Gastroesophageal sphincter (tissue), 4 donors: ENCODE results near the gene FOXJ3. TPM values are rescaled to one million over a fixed set of nuclear protein-coding genes. Genes with fewer than 3 reads are reported as not detected.

ENCODE experiments used
- ATAC-seq: fragments of 150-250 bp; one replicate; pipeline ENCODE4 v1.9.1; 2016; ENCODE audit warnings: mild to moderate bottlenecking, moderate library complexity
- H3K27ac ChIP-seq, 4 donors: fragments of 200-600 bp; sonication (generic) in 3 of 4; 1 replicate in 3 of 4; 2 replicates in 1 of 4; pipeline ENCODE4 v1.5.1; 2016 to 2019
- H3K27me3 ChIP-seq: fragments of 200-600 bp; sonication (generic); one replicate; pipeline ENCODE4 v1.5.1; 2019
- H3K36me3 ChIP-seq, 2 donors: fragments of 200-600 bp; sonication (generic); one replicate each; pipeline ENCODE4 v1.5.1; 2019; ENCODE audit warnings: control low read depth in 1 of 2
- H3K4me1 ChIP-seq, 3 donors: fragments of 200-600 bp; sonication (generic); 1 replicate in 2 of 3; 2 replicates in 1 of 3; pipeline ENCODE4 v1.5.1; 2016 to 2019; ENCODE audit warnings: control low read depth in 2 of 3
- H3K4me3 ChIP-seq, 2 donors: fragments of 200-600 bp; sonication (generic); one replicate each; pipeline ENCODE4 v1.5.1; 2019; ENCODE audit warnings: mild to moderate bottlenecking in 1 of 2, moderate library complexity in 1 of 2
- H3K9me3 ChIP-seq, 3 donors: fragments of 200-600 bp; sonication (generic); one replicate each; pipeline ENCODE4 v1.5.1; 2017 to 2019; ENCODE audit warnings: control low read depth in 2 of 3
- EP300 ChIP-seq: sonication (generic); formaldehyde crosslinking; IDR thresholded peaks from one replicate; pipeline ENCODE4 v1.6.1; 2017; ENCODE audit warnings: antibody characterized with exemption, mild to moderate bottlenecking
- POLR2A ChIP-seq, 2 donors: fragments of 450-650 bp; IDR thresholded peaks; one replicate each; pipeline ENCODE4 v1.6.1; 2017; ENCODE audit warnings: antibody characterized with exemption in 2 of 2, mild to moderate bottlenecking in 2 of 2, moderate library complexity in 1 of 2
- POLR2AphosphoS5 ChIP-seq: sonication (generic); formaldehyde crosslinking; IDR thresholded peaks from one replicate; pipeline ENCODE4 v1.6.1; 2017; ENCODE audit warnings: antibody characterized with exemption
- WGBS, 2 donors: methylation state at CpG; one replicate each; pipeline ENCODE4 v1.1.5; 2018; ENCODE audit warnings: low coverage in 1 of 2; 5-methylcytosine and 5-hydroxymethylcytosine counted together
- total RNA-seq, 4 donors: library from RNA; depleted of rRNA; stranded (reverse); fragments of >200 nt; gene quantifications; one replicate each; pipeline ENCODE4 v1.1.0, GENCODE V29; 2016
- TF ChIP-seq, protein P1 (sequence below), 4 experiments: fragments of 200-600 bp in 2 of 4; fragments of 450-650 bp in 2 of 4; sonication (generic) in 1 of 4; IDR thresholded peaks; one replicate each; pipeline ENCODE4 v1.5.1; 2017 to 2019; ENCODE audit warnings: antibody characterized with exemption in 4 of 4, mild to moderate bottlenecking in 2 of 4, moderate library complexity in 2 of 4

FOXJ3 gene
- total RNA-seq, 4 donors from 2014 or later: 36.3 to 57.1 (median 41.4) TPM

DNA sequence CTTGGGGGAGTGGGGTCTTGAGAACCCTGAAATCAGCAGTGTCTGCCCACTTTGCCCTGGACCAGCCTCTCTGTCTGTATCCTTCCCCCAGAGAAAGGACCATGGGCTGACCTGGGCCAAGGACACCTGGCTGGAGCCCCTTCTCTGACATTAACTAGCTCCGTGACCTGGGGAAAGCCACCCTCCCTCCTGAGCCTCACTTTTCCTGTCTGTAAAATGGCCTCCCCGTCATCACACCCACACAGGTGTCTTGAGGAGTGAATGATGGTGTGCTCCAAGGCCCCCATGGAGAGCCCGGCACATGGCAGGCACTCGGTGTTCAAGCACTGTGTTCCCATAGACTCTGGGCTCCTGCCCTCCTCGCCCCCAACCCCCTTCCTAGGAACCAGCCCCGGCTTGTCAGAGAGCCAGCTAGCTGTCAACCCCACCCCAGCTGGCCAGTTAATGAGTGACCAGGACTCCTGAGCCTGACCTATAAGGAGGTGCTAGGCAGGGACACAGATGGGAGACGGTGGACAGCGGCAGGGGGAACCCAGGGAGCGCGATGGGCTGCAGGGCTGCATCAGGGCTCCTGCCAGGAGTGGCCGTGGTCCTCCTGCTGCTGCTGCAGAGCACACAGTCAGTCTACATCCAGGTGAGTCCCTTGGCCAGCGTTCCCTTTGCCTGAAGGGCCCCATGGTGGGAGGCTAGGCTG, 182.0 kb downstream of the FOXJ3 start, which contains the start of gene GUCA2B:
Gene GUCA2B, plus strand, starts transcription at position 504 of the 694 bp plus-strand sequence. Its CDS starts 41 bp downstream, at position 545.
- no peak within 1 kb of the TSS for H3K27ac ChIP-seq
- peaks cover 30% of the 10 kb centered on the region for H3K27me3 ChIP-seq
- H3K4me1 ChIP-seq: no peaks in the 10 kb centered on the region
- TF ChIP-seq, protein P1, sequence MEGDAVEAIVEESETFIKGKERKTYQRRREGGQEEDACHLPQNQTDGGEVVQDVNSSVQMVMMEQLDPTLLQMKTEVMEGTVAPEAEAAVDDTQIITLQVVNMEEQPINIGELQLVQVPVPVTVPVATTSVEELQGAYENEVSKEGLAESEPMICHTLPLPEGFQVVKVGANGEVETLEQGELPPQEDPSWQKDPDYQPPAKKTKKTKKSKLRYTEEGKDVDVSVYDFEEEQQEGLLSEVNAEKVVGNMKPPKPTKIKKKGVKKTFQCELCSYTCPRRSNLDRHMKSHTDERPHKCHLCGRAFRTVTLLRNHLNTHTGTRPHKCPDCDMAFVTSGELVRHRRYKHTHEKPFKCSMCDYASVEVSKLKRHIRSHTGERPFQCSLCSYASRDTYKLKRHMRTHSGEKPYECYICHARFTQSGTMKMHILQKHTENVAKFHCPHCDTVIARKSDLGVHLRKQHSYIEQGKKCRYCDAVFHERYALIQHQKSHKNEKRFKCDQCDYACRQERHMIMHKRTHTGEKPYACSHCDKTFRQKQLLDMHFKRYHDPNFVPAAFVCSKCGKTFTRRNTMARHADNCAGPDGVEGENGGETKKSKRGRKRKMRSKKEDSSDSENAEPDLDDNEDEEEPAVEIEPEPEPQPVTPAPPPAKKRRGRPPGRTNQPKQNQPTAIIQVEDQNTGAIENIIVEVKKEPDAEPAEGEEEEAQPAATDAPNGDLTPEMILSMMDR (IDR thresholded peaks at IDR 0.05): no peak
- no peak for TF ChIP-seq POLR2A (IDR thresholded peaks at IDR 0.05)
- no peak for TF ChIP-seq POLR2AphosphoS5
- no peak within 1 kb of the TSS for H3K4me3 ChIP-seq
- no peaks in the 10 kb centered on the region for H3K36me3 ChIP-seq
- no peak for ATAC-seq
- no peaks in the 10 kb centered on the region for H3K9me3 ChIP-seq
- WGBS, 2 donors: 74% methylated on average over 4 of the region's 12 CpGs; no CpG with 5 or more reads in 1 of the 2 donors

DNA sequence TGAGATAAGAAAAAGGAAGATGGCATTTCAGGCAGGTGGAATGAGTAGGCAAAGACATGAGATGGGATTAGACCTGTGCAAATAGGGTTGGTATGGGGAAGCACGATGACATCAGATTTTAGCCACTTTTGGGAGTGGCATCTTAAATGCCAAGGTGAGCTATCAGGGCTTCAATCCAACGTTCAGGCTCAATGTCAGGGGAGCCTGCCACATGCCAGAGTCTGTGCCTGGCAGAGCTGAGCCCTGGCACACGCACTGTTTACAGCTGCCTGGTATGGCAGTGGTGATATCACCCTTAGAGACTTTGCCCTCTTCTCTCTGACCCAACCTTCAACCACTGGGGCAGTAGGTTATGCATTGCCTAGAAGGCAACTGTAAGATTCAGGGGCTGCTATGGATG, 182.9 kb downstream of the FOXJ3 start:
- Histone ChIP-seq H3K9me3 (no peaks in the 10 kb centered on the region), H3K27ac (no peak overlapping the region), H3K4me3 (no peak overlapping the region), H3K27me3 (peaks cover 39% of the 10 kb centered on the region), H3K4me1 (no peaks in the 10 kb centered on the region), H3K36me3 (no peaks in the 10 kb centered on the region)
- no peak for ATAC-seq
- TF ChIP-seq POLR2AphosphoS5 (no peak), EP300 (no peak), POLR2A (IDR thresholded peaks at IDR 0.05) (no peak)
- TF ChIP-seq, protein P1 (IDR thresholded peaks at IDR 0.05): no peak
- 73% methylated on average over 3 of the region's 3 CpGs; no CpG with 5 or more reads in 1 of the 2 donors for WGBS, 2 donors

GRCh38 chr1:42150651-42151050, 184.4 kb downstream of the FOXJ3 start:
- Histone ChIP-seq H3K4me1 (no peaks in the 10 kb centered on the region), H3K4me3 (no peak overlapping the region), H3K27ac (no peak overlapping the region), H3K9me3 (no peaks in the 10 kb centered on the region), H3K36me3 (no peaks in the 10 kb centered on the region), H3K27me3 (peaks cover 54% of the 10 kb centered on the region)
- TF ChIP-seq POLR2A (IDR thresholded peaks at IDR 0.05) (no peak), POLR2AphosphoS5 (no peak)
- ATAC-seq: no peak
- 69 to 73% methylated on average over 2 to 3 of the region's 5 CpGs for WGBS, 2 donors

DNA sequence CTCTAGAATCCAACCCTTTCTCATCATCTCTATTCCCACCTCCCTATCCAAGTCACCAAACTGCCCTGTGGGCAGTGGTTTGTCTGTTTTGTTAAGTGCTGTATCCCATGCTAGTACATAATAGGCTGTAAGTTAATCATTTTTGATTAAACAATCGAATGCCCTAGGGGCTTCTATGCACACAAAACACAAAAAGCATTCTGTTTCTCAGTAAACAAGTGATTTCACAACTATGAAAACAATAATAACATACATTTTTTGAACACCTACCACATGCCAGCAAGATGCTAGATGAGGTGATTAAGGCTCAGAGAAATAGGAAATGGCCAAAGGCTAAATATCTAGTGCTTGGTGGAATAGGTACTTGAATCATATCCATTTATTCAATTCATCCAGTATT, 186.9 kb downstream of the FOXJ3 start:
- Histone ChIP-seq H3K4me3 (no peak overlapping the region), H3K4me1 (no peaks in the 10 kb centered on the region), H3K36me3 (no peaks in the 10 kb centered on the region), H3K27ac (no peak overlapping the region), H3K9me3 (no peaks in the 10 kb centered on the region), H3K27me3 (peaks cover 69% of the 10 kb centered on the region)
- TF ChIP-seq POLR2AphosphoS5 (no peak), EP300 (no peak), POLR2A (IDR thresholded peaks at IDR 0.05) (no peak)
- TF ChIP-seq, protein P1 (IDR thresholded peaks at IDR 0.05): no peak
- WGBS, 2 donors: 61 to 100% methylated on average over 1 of the region's 1 CpG
- no peak for ATAC-seq

DNA sequence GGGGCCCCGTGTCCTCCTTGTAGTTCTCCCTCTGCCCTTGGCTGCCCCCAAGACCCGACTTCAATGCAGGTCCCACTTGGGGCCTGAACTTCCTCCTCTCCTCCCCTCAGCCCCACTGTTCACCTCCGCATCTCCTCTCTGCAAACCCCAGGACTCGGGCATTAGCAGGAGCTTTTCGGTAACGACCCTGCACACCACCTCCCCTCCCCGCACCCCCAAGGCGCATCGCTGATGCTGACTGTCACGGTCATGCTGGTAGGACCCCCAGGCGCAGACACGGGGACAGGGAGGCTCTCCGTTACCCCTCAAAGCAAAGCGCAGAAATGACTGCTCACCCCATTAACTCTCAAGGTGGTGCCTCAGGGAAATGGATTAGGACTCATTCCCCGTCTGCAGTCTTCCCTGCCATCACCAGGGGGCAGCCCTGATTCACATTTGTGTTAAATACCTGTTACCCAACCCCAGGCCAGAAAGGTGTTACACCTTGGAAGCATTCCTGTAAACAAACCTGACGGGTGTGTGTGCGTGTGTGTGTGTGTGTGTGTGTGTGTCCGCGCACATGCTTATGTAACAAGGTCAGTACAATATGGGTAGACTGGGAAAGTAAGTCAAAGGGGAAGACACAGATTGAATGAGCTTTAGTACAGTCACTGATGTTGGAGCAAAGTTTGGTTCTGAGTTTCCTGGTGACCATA, 188.3 kb downstream of the FOXJ3 start:
- Histone ChIP-seq H3K27ac (no peak overlapping the region), H3K9me3 (no peaks in the 10 kb centered on the region), H3K27me3 (peaks cover 78% of the 10 kb centered on the region), H3K4me1 (no peaks in the 10 kb centered on the region), H3K4me3 (no peak overlapping the region), H3K36me3 (no peaks in the 10 kb centered on the region)
- no peak for ATAC-seq
- TF ChIP-seq, protein P1 (IDR thresholded peaks at IDR 0.05): peak; percentile 49 to 75 (median 64)
- TF ChIP-seq EP300: no peak
- WGBS, 2 donors: 11 to 18% methylated on average over 4 to 8 of the region's 19 CpGs
